NCI-H82 treated with DMSO at 0.1 percent for 48 hours (cell line): Measurements from ENCODE around the gene CHID1.

Source experiments
- DNase-seq: peaks from one replicate; lab custom pipeline; 2025; ENCODE audit not compliant: unreplicated experiment; lab: John Stamatoyannopoulos, UW

The CHID1 gene

DNA sequence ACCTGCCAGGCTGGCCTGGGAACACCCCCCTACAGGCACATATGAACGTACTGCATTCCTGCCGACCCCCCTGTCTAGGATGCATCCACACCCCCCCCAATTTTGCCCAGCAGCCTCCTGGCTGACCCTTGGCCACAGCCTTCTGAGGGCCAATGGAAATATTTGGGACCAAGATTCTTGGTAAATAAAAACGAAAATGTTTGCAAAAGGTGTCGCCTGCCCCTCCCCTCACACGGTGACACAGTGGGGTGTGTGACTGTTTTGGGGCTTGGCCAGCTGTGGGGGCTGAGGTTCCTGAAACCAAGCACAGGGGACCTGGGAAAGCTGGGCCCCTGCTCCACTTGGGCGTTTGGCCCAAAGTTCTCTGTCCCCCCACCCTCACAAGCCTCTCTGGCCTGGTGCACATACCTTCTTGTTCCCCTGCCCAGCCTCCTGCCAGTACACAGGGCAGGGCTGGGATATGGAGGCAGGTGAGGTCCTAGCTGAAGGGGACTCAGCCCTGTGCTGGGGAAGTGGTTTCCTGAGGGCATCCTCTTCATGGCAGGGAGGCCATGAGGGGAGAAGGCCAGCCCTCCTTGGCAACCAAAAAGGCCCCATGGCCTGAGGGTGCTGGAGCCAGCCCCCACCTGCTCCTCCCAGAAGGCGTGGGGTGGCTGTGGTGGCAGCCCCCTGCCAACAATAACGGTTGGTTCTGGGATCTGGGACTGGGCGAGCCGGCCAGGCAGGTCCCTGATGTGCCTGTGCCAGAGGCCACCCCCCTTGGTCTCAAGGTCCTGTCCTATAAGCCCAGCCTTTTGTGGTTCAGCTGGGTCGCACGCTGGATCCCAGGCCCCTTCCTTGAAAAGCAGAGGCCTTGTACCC is 85.0 kb downstream of the CHID1 start:
- no peak for DNase-seq

DNA sequence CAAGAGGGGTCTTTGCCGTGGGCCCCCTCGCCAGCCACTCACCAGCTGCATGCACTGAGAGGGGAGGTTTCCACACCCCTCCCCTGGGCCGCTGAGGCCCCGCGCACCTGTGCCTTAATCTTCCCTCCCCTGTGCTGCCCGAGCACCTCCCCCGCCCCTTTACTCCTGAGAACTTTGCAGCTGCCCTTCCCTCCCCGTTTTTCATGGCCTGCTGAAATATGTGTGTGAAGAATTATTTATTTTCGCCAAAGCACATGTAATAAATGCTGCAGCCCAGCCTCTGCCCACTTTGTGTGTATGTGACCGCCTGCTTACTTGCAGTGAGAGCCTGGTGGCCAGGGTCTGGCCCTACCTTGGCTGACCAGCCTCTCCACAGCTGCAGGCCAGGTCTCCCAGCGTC is 85.7 kb downstream of the CHID1 start:
- DNase-seq: no peak

DNA sequence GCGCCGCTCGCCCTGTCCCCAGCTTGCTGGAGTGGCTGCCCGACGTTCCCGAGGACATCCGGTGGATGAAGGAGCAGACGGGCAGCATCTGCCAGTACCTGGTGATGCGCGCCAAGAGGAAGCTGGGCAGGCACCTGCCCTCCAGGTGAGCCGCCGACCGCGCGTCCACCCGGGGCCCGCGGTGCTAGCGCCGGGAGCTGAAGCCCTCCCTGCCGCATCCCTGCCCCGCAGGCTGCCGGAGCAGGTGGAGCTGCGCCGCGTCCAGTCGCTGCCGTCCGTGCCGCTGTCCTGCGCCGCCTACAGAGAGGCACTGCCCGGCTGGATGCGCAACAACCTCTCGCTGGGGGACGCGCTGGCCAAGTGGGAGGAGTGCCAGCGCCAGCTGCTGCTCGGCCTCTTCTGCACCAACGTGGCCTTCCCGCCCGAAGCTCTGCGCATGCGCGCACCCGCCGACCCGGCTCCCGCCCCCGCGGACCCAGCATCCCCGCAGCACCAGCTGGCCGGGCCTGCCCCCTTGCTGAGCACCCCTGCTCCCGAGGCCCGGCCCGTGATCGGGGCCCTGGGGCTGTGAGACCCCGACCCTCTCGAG is 86.2 kb downstream of the CHID1 start:
- DNase-seq: no peak

DNA sequence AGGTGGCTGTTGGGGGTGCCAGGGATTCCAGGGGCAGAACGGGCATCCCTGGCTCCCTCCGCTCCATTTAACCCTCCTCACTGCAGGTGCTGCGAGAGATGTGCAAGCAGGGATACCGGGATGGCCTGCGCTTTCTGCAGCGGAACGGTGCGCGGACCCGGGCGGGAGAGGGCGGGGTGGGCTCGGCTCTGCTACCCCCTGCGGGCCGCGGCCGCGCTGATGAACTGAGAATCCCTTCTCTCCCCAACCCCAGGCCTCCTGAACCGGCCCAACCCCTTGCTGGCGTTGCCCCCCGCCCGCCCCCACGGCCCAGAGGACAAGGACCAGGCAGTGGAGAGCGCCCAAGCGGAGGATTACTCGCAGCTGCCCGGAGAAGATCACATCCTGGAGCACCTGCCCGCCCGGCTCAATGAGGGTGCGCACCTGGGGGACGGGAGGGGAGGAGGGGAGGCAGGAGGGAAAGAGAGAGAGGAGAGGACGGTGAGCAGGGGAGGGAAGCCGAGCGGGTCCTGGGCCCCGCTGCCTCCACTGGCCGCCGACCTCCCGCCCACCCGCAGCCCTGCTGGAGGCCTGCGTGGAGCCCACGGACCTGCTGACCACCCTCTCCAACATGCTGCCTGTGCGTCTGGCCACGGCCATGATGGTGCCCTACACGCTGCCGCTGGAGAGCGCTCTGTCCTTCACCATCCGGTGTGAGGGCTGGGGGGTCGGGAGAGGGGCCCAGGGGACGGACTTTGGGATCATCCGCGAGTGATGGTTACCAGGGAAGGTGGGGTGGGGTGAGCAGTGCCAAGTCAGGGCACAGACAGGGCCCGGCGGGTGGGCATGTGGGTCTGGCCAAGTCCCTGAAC is 86.9 kb downstream of the CHID1 start:
- DNase-seq: no peak

DNA sequence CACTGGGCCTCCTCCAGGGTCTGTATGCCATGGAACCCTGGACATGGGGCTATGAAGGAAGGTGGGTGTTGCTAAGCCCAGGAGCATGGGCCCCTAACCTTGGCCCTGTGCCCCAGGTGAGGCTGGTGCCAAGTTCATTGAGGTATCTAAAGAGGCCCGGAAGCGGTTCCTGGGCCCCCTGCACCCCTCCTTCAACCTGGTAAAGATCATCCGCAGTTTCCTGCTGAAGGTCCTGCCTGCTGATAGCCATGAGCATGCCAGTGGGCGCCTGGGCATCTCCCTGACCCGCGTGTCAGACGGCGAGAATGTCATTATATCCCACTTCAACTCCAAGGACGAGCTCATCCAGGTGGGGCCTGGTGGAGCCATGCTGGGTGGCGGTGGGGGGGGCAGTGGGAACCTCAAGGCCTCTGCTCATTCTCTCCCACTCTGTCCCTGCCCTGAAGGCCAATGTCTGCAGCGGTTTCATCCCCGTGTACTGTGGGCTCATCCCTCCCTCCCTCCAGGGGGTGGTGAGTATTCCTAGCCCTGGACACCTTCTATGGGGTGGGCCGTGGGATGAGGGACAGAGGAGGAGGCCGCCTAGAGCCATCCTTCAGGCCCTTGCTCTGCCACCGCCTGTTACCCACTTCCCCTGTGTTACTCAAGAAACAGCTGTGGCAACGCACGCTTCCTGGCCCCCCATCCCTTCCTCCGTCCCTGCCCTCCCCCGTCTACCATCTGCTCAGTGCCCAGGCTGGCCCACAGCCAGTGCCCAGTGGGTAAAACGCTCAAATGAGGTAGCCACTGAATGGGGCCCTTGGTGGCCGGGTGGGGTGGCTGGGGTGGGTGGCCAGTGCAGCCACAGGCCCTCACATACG is 88.9 kb downstream of the CHID1 start:
- no peak for DNase-seq

DNA sequence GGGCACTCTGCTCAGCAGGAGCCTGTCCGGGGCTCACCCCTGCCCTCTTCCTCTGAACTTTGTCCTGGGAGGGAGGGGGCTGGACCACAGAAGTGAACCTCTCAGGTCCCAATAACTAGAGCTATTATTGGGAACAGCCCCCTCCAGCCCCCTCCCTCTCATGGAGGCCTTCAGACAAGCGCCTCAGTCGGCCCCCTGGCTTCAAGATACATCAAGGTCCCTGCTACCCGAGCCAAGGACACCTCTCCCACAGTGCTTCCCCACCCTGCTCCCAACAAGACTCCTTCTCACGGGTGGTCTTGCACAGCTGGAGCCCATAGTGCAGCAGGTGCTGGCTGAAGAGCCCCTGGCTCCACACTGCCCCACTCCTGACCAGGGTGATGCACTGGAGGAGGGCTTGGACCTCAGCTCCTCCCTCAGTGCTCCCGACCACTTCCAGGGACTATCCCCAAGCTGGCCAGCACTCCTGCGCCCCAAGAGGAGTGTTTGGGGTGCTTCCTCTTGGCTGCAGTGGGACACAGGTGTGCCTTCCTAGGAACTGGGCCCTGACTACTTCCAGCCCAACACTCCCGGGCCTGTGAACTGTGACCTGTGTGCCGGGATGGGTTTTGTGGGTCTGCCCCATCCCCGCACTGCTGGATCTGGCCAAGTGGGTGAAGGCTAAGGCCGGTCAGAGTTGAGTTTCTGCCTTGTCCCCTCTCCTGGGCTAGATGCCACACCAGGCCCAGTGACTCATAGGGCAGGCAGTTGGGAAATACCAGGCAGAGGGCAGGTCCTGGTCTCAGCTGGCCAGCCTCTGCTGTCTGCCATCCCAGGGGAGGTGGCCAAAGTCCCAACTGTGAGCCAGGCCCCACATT is 89.7 kb downstream of the CHID1 start:
- no peak for DNase-seq

DNA sequence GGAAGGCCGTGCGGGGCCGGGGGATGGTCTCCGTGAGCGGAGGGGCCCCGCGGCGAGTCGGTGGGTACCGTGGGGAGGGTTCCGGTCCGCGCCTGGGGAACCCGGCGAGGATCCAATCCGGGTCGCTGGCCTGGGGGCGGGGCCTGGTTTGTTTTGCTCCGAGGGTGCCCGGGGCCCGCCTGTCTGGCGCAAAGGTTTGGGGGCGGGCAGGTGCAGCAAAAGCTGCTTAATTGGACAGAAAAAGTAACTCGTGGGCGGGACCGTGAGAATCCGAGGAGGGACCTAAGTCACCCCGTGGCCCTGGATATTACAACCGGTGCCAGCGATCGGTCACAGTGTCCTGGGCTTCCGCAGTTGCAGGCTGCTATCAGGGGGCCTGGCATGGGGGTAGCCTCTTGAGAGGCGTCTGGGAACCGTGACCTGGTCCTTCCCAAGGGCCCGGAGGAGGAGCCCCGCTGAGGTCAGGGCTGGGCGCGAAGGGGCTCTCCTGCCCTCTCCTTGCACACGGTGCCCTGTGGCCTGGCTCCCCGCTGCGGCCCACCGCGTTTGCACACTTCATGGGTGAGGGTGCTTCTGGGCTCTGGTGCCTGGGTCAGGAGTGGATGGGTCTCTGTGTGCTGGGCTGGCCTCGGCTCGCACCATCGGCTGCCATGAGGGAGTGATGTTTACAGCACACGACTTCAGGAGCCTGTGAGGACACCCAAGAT is 90.5 kb downstream of the CHID1 start:
- DNase-seq: peak; percentile 24

DNA sequence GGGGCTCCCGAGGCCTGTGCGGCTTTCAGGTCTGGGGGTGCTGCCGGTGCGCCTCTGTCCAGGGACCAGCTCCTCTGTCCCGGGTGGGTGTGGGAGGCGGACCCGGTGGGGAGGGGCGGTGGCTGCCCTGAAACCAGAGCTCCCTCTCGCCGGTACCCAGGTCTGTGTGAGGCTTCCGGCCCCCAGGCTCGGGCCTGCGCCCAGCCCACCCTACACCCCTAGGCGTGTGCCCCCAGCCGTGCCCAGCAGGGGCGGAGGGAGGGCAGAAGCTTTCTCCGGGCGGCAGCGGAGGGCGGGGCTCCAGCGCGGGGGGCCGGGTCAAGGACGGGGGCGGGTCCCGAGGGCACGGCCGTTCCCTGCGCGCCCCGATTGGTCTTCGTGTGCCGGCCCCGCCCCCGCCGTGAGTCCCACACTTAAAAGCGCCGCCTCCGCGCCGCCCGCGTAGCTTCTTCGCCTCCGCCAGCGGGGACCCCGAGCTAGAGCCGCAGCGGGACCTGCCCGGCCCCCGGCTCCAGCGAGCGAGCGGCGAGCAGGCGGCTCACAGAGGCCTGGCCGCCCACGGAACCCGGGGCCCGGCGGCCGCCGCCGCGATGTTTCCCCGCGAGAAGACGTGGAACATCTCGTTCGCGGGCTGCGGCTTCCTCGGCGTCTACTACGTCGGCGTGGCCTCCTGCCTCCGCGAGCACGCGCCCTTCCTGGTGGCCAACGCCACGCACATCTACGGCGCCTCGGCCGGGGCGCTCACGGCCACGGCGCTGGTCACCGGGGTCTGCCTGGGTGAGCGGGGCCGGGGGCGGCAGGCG is 91.3 kb downstream of the CHID1 start:
- DNase-seq: peak; percentile 59

DNA sequence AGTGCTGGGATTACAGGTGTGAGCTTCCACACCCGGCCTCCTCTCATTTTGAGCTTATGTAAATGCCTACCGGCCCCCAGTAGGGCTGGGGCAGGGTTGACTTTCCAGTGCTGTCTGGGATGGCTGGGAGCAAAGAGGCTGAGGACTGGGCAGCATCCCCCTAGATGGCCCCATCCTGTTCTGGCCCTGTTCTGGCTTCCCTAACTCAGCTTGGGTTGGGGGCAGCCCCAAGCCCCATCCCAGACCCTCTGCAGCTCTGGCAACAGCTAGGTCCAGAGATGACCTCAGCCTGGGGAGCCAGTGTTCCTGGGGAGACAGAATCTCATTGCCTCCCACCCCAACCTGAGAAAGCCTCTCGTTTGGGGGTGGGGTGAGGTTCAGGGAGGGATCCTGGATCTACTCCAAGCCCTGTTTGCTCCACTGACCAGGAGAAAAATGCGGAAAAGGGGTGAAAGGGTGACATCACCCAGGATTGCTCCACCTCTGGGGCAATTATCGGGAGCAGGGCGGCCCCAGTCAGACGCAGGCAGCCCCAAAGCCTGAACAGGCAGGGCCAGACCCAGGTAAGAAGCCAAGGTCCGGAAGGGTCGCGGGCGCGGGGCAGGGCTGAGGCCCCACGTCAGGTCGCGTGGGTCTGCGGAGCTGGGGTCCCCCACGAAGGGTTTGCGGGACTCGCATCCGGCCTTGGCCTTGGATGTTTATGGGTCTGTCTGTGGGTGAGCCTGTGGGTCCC is 92.0 kb downstream of the CHID1 start, which contains the start of gene PNPLA2:
PNPLA2 (plus strand) TSS at position 519 of the 733 bp plus-strand sequence. CDS start 805 bp downstream, outside the sequence.
- no peak for DNase-seq
